ENCODE measurements around the gene PAK4. TPM values are rescaled to one million over a fixed set of nuclear protein-coding genes. Genes with fewer than 3 reads are reported as not detected.

PAK4 gene
- total and polyA plus RNA-seq, 9 of the 15 experiments (the other 6 are each of a cell fraction or from before 2014, with no cell fraction given) = 0.21 to 33.5 (median 5.8) TPM

DNA sequence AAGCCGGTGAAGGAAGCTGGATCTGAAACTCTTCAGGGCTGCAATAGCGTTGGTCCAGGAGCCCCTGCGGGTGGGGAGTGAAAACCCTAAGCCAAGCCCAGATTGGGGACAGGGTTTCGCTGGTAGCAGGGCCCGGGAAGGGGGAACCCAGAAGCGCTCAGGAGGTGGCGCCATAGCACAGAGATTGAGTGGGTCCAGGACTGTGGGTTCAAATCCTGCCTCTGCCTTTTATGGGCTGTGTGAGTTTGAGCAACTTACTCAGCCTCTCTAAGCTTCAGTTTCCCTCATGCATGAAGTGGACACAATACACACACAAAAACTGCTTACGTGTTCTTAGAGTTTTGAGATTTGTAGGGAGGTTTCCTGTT lies 86.8 kb downstream of the PAK4 start (continued):
- TF ChIP-seq, protein P1, sequence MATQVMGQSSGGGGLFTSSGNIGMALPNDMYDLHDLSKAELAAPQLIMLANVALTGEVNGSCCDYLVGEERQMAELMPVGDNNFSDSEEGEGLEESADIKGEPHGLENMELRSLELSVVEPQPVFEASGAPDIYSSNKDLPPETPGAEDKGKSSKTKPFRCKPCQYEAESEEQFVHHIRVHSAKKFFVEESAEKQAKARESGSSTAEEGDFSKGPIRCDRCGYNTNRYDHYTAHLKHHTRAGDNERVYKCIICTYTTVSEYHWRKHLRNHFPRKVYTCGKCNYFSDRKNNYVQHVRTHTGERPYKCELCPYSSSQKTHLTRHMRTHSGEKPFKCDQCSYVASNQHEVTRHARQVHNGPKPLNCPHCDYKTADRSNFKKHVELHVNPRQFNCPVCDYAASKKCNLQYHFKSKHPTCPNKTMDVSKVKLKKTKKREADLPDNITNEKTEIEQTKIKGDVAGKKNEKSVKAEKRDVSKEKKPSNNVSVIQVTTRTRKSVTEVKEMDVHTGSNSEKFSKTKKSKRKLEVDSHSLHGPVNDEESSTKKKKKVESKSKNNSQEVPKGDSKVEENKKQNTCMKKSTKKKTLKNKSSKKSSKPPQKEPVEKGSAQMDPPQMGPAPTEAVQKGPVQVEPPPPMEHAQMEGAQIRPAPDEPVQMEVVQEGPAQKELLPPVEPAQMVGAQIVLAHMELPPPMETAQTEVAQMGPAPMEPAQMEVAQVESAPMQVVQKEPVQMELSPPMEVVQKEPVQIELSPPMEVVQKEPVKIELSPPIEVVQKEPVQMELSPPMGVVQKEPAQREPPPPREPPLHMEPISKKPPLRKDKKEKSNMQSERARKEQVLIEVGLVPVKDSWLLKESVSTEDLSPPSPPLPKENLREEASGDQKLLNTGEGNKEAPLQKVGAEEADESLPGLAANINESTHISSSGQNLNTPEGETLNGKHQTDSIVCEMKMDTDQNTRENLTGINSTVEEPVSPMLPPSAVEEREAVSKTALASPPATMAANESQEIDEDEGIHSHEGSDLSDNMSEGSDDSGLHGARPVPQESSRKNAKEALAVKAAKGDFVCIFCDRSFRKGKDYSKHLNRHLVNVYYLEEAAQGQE (IDR thresholded peaks at IDR 0.05; ENCODE audit: borderline replicate concordance) = peak; percentile 94
- TF ChIP-seq, protein P1 (CRISPR knock-in tag; IDR thresholded peaks at IDR 0.05; ENCODE audit: low read depth) = no peak
- no peak for TF ChIP-seq ZNF316 (IDR thresholded peaks at IDR 0.05)
- TF ChIP-seq, protein P2, sequence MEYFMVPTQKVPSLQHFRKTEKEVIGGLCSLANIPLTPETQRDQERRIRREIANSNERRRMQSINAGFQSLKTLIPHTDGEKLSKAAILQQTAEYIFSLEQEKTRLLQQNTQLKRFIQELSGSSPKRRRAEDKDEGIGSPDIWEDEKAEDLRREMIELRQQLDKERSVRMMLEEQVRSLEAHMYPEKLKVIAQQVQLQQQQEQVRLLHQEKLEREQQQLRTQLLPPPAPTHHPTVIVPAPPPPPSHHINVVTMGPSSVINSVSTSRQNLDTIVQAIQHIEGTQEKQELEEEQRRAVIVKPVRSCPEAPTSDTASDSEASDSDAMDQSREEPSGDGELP (CRISPR knock-in tag; IDR thresholded peaks at IDR 0.05; ENCODE audit: borderline replicate concordance) = peak; percentile 27; the same call in 1 of the 2 replicates
- TF ChIP-seq, protein P3, sequence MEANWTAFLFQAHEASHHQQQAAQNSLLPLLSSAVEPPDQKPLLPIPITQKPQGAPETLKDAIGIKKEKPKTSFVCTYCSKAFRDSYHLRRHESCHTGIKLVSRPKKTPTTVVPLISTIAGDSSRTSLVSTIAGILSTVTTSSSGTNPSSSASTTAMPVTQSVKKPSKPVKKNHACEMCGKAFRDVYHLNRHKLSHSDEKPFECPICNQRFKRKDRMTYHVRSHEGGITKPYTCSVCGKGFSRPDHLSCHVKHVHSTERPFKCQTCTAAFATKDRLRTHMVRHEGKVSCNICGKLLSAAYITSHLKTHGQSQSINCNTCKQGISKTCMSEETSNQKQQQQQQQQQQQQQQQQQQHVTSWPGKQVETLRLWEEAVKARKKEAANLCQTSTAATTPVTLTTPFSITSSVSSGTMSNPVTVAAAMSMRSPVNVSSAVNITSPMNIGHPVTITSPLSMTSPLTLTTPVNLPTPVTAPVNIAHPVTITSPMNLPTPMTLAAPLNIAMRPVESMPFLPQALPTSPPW (CRISPR knock-in tag; IDR thresholded peaks at IDR 0.05) = peak; percentile 27; the same call in 1 of the 2 replicates
- 0 out of 2 replicates have a peak, but pooled peaks have one; percentile 40 for TF ChIP-seq GABPB1 (CRISPR knock-in tag; IDR thresholded peaks at IDR 0.05)
- peak; percentile 74; the same call in 1 of the 2 replicates for TF ChIP-seq SMARCA5 (IDR thresholded peaks at IDR 0.05)
- no peak for TF ChIP-seq THRAP3 (IDR thresholded peaks at IDR 0.05; ENCODE audit: borderline replicate concordance)
- peak; percentile 54; the same call in 1 of the 2 replicates for TF ChIP-seq BCOR (IDR thresholded peaks at IDR 0.05)
- no peak for TF ChIP-seq SMAD2 (IDR thresholded peaks at IDR 0.05; ENCODE audit: low read depth, low read length)
- TF ChIP-seq, protein P4, sequence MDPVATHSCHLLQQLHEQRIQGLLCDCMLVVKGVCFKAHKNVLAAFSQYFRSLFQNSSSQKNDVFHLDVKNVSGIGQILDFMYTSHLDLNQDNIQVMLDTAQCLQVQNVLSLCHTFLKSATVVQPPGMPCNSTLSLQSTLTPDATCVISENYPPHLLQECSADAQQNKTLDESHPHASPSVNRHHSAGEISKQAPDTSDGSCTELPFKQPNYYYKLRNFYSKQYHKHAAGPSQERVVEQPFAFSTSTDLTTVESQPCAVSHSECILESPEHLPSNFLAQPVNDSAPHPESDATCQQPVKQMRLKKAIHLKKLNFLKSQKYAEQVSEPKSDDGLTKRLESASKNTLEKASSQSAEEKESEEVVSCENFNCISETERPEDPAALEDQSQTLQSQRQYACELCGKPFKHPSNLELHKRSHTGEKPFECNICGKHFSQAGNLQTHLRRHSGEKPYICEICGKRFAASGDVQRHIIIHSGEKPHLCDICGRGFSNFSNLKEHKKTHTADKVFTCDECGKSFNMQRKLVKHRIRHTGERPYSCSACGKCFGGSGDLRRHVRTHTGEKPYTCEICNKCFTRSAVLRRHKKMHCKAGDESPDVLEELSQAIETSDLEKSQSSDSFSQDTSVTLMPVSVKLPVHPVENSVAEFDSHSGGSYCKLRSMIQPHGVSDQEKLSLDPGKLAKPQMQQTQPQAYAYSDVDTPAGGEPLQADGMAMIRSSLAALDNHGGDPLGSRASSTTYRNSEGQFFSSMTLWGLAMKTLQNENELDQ (CRISPR knock-in tag; IDR thresholded peaks at IDR 0.05; ENCODE audit: borderline replicate concordance) = no peak
- peak in 1 of 2 experiments; percentile 61; a peak in 2 of 4 replicates for TF ChIP-seq MAZ (CRISPR knock-in tag; conservative IDR thresholded peaks at IDR 0.05 in 1 of 2, IDR thresholded peaks at IDR 0.05 in 1 of 2)
- no peak for TF ChIP-seq TEAD1 (CRISPR knock-in tag; IDR thresholded peaks at IDR 0.05)
- no peak for TF ChIP-seq FOXP1 (CRISPR knock-in tag; IDR thresholded peaks at IDR 0.05)
- TF ChIP-seq ZNF24 (IDR thresholded peaks at IDR 0.05) = 0 out of 2 replicates have a peak, but pooled peaks have one; percentile 21
- peak; percentile 51; the same call in 1 of the 2 replicates for TF ChIP-seq ATF7 (IDR thresholded peaks at IDR 0.05)
- no peak for TF ChIP-seq HCFC1 (IDR thresholded peaks at IDR 0.05; ENCODE audit: low read depth, low read length)
